ENCODE measurements around the gene EXPH5.

Gene EXPH5

GRCh38 chr11:108508653-108509593 is 84.6 kb downstream of the EXPH5 start:
- no peak for DNase-seq (ENCODE audit: low read depth)

GRCh38 chr11:108501396-108501795 is 92.2 kb downstream of the EXPH5 start:
- no peak for DNase-seq (ENCODE audit: low read depth)

GRCh38 chr11:108500721-108501120 is 92.8 kb downstream of the EXPH5 start:
- DNase-seq (ENCODE audit: low read depth): no peak

GRCh38 chr11:108500169-108500568 is 93.4 kb downstream of the EXPH5 start:
- DNase-seq (ENCODE audit: low read depth): no peak

GRCh38 chr11:108498816-108499408 is 94.7 kb downstream of the EXPH5 start:
- no peak for DNase-seq (ENCODE audit: low read depth)

- peak; percentile 27 for DNase-seq (ENCODE audit: low read depth)
Observed at GRCh38 chr11:108498046-108498815, 95.3 kb downstream of the EXPH5 start, which contains the start of gene POGLUT3. Gene POGLUT3 (minus strand): TSS chr11:108498384. CDS start chr11:108498366, 18 bp downstream.

- peak; percentile 11 for DNase-seq (ENCODE audit: low read depth)
Observed at GRCh38 chr11:108497317-108498045, 96.1 kb downstream of the EXPH5 start.

GRCh38 chr11:108496643-108497256 is 96.8 kb downstream of the EXPH5 start:
- no peak for DNase-seq (ENCODE audit: low read depth)

- no peak for DNase-seq (ENCODE audit: low read depth)
Observed at GRCh38 chr11:108495326-108495725, 98.2 kb downstream of the EXPH5 start.

- no peak for DNase-seq (ENCODE audit: low read depth)
Observed at GRCh38 chr11:108494182-108494581, 99.4 kb downstream of the EXPH5 start.

GRCh38 chr11:108491936-108492335 is 101.6 kb downstream of the EXPH5 start:
- DNase-seq (ENCODE audit: low read depth): no peak

GRCh38 chr11:108486828-108487227 is 106.7 kb downstream of the EXPH5 start:
- no peak for DNase-seq (ENCODE audit: low read depth)

- DNase-seq (ENCODE audit: low read depth): no peak
Observed at GRCh38 chr11:108486331-108486730, 107.2 kb downstream of the EXPH5 start.

GRCh38 chr11:108483163-108483562 is 110.4 kb downstream of the EXPH5 start:
- no peak for DNase-seq (ENCODE audit: low read depth)

- DNase-seq (ENCODE audit: low read depth): no peak
Observed at GRCh38 chr11:108474664-108475463, 118.7 kb downstream of the EXPH5 start.

- no peak for DNase-seq (ENCODE audit: low read depth)
Observed at GRCh38 chr11:108472681-108473080, 120.9 kb downstream of the EXPH5 start.

GRCh38 chr11:108468478-108468864 is 125.1 kb downstream of the EXPH5 start:
- DNase-seq (ENCODE audit: low read depth): no peak

GRCh38 chr11:108467091-108467823 is 126.3 kb downstream of the EXPH5 start, which contains the start of gene C11orf65:
Gene C11orf65 (minus strand): TSS chr11:108467529. CDS start chr11:108461559, 5,970 bp downstream.
- DNase-seq (ENCODE audit: low read depth): peak; percentile 90

GRCh38 chr11:108466405-108466804 is 127.2 kb downstream of the EXPH5 start:
- no peak for DNase-seq (ENCODE audit: low read depth)

Measured in CMK (cell line).